K562 (cell line): ENCODE results near the gene SPPL3. TPM values are rescaled to one million over a fixed set of nuclear protein-coding genes. Genes with fewer than 3 reads are reported as not detected.

Source experiments
- ARID1B ChIP-seq: fragments of 450-650 bp; IDR thresholded peaks from 2 replicates; pipeline ENCODE4 v1.6.1; 2016; ENCODE audit warnings: antibody characterized with exemption, mild to moderate bottlenecking, inconsistent platforms
- CBFB ChIP-seq: sonication (generic); formaldehyde crosslinking; IDR thresholded peaks from 2 replicates; pipeline ENCODE4 v1.4.0; 2020; ENCODE audit warnings: mild to moderate bottlenecking, missing genetic modification reagents
- CHD1 ChIP-seq: fragments of 200-600 bp; sonication (generic); IDR thresholded peaks from one replicate; pipeline ENCODE4 v1.6.1; 2012; ENCODE audit warnings: mild to moderate bottlenecking, moderate library complexity, low read length, inconsistent platforms
- EGR1 ChIP-seq: fragments of 450-650 bp; conservative IDR thresholded peaks from 2 replicates; pipeline ENCODE4 v1.6.1; 2017; ENCODE audit warnings: mild to moderate bottlenecking
- ESRRB ChIP-seq: fragments of 250-450 bp; sonication (Bioruptor Pico); IDR thresholded peaks from 2 replicates; pipeline ENCODE4 v1.5.0; 2020; ENCODE audit warnings: mild to moderate bottlenecking, moderate library complexity, borderline replicate concordance
- MAZ ChIP-seq, 2 experiments: fragments of 450-650 bp in 1 of 2; sonication (generic) in 1 of 2; formaldehyde crosslinking; IDR thresholded peaks in 1 of 2; conservative IDR thresholded peaks in 1 of 2; 2 replicates each; pipeline versions ENCODE4 v1.4.0 to v1.5.0; 2020; ENCODE audit warnings: mild to moderate bottlenecking in 1 of 2, missing genetic modification reagents in 1 of 2
- MED1 ChIP-seq: sonication (generic); formaldehyde crosslinking; IDR thresholded peaks from 2 replicates; pipeline ENCODE4 v1.8.1; 2023; ENCODE audit warnings: missing genetic modification reagents, borderline replicate concordance
- MNT ChIP-seq, 2 experiments: fragments of 450-650 bp; conservative IDR thresholded peaks; 2 replicates each; pipeline ENCODE4 v1.6.1; 2017; ENCODE audit warnings: mild to moderate bottlenecking in 2 of 2, moderate library complexity in 2 of 2
- SIN3B ChIP-seq: fragments of 450-650 bp; IDR thresholded peaks from 2 replicates; pipeline ENCODE4 v1.6.1; 2017; ENCODE audit warnings: low read depth, mild to moderate bottlenecking, moderate library complexity
- TAF7 ChIP-seq: fragments of 450-650 bp; IDR thresholded peaks from 2 replicates; pipeline ENCODE4 v1.6.1; 2016; ENCODE audit warnings: missing genetic modification characterization, missing compliant biosample characterization
- THRA ChIP-seq: fragments of 450-650 bp; IDR thresholded peaks from 2 replicates; pipeline ENCODE4 v1.6.1; 2017; ENCODE audit warnings: mild to moderate bottlenecking, moderate library complexity
- ZBTB40 ChIP-seq, 2 experiments: fragments of 450-650 bp in 1 of 2; sonication (generic) in 1 of 2; formaldehyde crosslinking in 1 of 2; IDR thresholded peaks; 2 replicates each; pipeline versions ENCODE4 v1.7.1 to v1.9.0; 2016 to 2022; ENCODE audit warnings: inconsistent platforms in 1 of 2, mild to moderate bottlenecking in 1 of 2, missing genetic modification reagents in 1 of 2
- ZFP1 ChIP-seq: fragments of 450-650 bp; formaldehyde crosslinking; IDR thresholded peaks from 2 replicates; pipeline ENCODE4 v1.4.0; 2020; ENCODE audit warnings: mild to moderate bottlenecking, mixed read lengths
- ZNF282 ChIP-seq: sonication (generic); formaldehyde crosslinking; IDR thresholded peaks from 2 replicates; pipeline ENCODE4 v1.8.1; 2023; ENCODE audit warnings: missing genetic modification reagents
- polyA plus RNA-seq, 8 experiments: library from polyadenylated mRNA; depleted of rRNA in 4 of 8; stranded (reverse) in 5 of 8; unstranded in 3 of 8; fragments of >200 nt; fragmentation: Nextera tagmentation in 2 of 8; fragmentation: Illumina TruSeq in 1 of 8; extraction: Ambion mirVana in 2 of 8; extraction: Trizol in 1 of 8; gene quantifications; 2 replicates each; pipeline versions ENCODE4 v1.2.1 to v1.2.3, GENCODE V29; 2011 to 2014; ENCODE audit warnings: inconsistent platforms in 1 of 8, missing spikeins in 1 of 8
- total RNA-seq, 7 experiments: library from RNA; depleted of rRNA in 6 of 7; stranded (reverse); fragments of >200 nt in 6 of 7; fragmentation: Illumina TruSeq in 2 of 7; extraction: Trizol in 2 of 7; gene quantifications; 2 replicates each; pipeline versions ENCODE4 v1.2.1 to v1.2.3, GENCODE V29; 2011 to 2021; ENCODE audit warnings: low replicate concordance in 1 of 7

Gene SPPL3
- total and polyA plus RNA-seq, 9 of the 15 experiments (the other 6 are each of a cell fraction or from before 2014, with no cell fraction given): 2.9 to 32.1 (median 7.1) TPM

- no peak for TF ChIP-seq CBFB
- TF ChIP-seq MNT (conservative IDR thresholded peaks at IDR 0.05): peak in 1 of 2 experiments; percentile 54; a peak in 1 of 4 replicates
- TF ChIP-seq EGR1: peak; percentile 61
- TF ChIP-seq ZFP1 (CRISPR knock-in tag): no peak
- 0 out of 4 replicates have a peak, but pooled peaks have one; percentile 34 to 37 for TF ChIP-seq MAZ (CRISPR knock-in tag; conservative IDR thresholded peaks at IDR 0.05 in 1 of 2, IDR thresholded peaks at IDR 0.05 in 1 of 2)
- TF ChIP-seq THRA: no peak
- peak; percentile 60 for TF ChIP-seq CHD1
- TF ChIP-seq ZBTB40 (IDR thresholded peaks at IDR 0.05): peak; percentile 27; the same call in 1 of the 2 replicates
- no peak for TF ChIP-seq ZBTB40 (CRISPR knock-in tag; IDR thresholded peaks at IDR 0.05)
- TF ChIP-seq MED1: no peak
- 0 out of 2 replicates have a peak, but pooled peaks have one; percentile 10 for TF ChIP-seq SIN3B
- TF ChIP-seq ZNF282 (CRISPR knock-in tag): no peak
- no peak for TF ChIP-seq TAF7 (tag)
- no peak for TF ChIP-seq ARID1B
- no peak for TF ChIP-seq ESRRB (CRISPR knock-in tag)
Observed at GRCh38 chr12:120903412-120904196, 554 bp downstream of the SPPL3 start (continued).
